Adipose tissue (tissue), 3 donors: ENCODE data around the gene POLA1. TPM values are rescaled to one million over a fixed set of nuclear protein-coding genes. Genes with fewer than 3 reads are reported as not detected.

Experiments used
- H3K27ac ChIP-seq: one replicate; pipeline ENCODE4 v1.5.1; 2013; ENCODE audit warnings: low read depth, low read length
- WGBS, 3 donors: extraction: QIAGEN DNeasy Blood & Tissue Kit; methylation state at CpG; one replicate each; pipeline ENCODE4 v1.1.7; 2013; 5-methylcytosine and 5-hydroxymethylcytosine counted together
- polyA plus RNA-seq, 3 donors: library from polyadenylated mRNA; stranded (reverse); fragments of 200-250 nt; gene quantifications; one replicate each; pipeline ENCODE4 v1.2.3, GENCODE V29; 2013
- donor health status: healthy with polysubstance abuse.
- donor health status: Bipolar disorder and iron deficiency.
- donor health status: healthy.

Gene POLA1
- polyA plus RNA-seq, 3 donors, result 2.8 to 4.4 (median 3.6) TPM

DNA sequence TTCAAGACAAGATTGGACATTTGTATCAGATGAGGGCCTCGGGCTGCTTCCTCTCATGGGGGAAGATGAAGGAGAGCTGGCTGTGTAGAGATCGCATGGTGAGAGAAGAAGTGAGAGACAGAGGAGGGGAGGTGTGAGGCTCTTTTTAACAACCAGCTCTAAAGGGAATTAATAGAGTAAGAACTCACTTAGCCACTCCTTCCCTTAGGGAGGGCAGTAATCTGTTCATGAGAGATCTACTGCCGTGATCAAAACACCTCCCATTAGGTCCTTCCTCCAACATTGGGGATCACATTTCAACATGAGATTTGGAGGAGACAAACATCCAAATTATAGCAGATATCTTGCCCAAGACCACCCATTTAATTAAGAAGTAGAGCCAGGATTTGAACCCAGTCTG, 225.0 kb downstream of the POLA1 start:
- no peak overlapping the region for H3K27ac ChIP-seq
- WGBS, 3 donors, result 64 to 92% (median 90%) methylated on average over 3 of the region's 3 CpGs

DNA sequence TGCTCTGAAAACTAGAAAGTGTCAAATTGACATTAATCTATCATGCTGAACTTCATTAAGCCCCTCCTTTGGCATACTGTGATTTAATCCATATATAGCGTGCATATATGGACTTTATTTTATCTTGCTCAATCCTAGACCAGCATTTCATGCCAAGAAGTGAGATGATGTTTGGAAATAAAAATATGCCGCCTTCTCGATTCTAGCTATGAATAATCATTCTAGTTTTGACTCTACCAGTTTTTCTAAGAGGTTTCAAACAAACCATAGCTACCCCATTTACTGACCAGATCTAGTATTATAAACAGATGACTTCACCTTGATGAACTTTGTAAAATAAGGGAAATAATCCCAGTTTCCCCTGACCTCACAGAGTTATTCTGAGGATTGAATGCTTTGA, 227.1 kb downstream of the POLA1 start:
- H3K27ac ChIP-seq, result no peak overlapping the region
- 78 to 96% (median 92%) methylated on average over 3 of the region's 3 CpGs for WGBS, 3 donors

DNA sequence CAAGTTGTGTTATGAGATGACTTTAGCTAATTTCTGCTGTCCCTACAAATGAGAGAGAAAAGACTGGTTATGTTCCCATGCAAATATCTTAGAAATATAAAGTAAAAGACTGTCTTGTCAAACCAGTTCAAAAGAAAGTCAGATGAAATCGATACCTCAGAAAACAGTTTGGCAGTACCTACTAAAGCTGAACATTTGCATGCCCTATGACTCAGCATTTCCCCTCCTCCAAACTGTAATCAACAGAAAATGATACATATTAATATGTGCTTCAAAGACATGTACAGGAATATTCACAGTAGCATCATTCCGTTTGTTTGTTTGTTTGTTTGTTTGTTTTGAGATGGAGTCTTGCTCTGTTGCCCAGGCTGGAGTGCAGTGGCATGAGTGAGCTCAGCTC, 231.7 kb downstream of the POLA1 start:
- no peak overlapping the region for H3K27ac ChIP-seq
- WGBS, 3 donors, result 63 to 91% (median 83%) methylated on average over 2 of the region's 2 CpGs

DNA sequence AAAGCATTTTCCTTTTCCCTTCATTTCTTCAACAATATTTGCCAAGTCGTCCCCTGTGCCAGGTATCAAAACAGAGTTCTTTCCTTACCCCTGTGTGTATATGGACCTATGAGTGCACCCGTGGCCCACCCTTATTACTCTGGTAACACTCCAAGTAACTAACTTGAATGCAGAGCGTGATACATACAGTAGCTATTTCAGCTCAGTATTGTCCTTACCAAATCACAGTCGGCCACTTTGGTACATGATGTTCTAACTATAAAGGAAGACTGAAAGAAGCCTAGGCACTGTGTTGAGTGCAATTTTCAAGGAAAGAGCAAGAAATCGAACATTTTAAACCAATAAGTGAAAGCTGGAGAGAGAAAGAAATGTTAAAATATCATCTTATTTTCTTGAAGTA, 233.7 kb downstream of the POLA1 start:
- WGBS, 3 donors, result 77 to 96% (median 93%) methylated on average over 5 of the region's 5 CpGs
- no peak overlapping the region for H3K27ac ChIP-seq

DNA sequence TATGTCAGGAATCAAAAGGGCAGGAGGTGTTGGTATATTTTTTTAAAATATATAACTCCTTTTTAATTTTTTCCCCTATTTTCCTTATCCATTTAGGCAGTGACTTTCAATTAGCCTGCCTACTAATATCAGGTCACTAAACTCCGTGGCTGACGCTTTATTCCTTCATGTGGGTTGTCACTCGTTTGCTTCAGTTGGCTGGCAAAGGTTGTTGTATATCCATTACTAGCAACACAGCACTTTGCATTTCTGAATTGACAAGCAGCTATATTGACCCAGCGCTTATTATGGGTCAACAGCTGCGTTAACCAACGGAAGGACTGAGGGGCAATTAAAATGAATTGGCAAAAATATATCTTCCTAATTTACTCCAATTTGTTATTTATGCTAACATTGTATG, 234.4 kb downstream of the POLA1 start:
- WGBS, 3 donors, result 80 to 97% (median 92%) methylated on average over 6 of the region's 6 CpGs
- no peak overlapping the region for H3K27ac ChIP-seq

DNA sequence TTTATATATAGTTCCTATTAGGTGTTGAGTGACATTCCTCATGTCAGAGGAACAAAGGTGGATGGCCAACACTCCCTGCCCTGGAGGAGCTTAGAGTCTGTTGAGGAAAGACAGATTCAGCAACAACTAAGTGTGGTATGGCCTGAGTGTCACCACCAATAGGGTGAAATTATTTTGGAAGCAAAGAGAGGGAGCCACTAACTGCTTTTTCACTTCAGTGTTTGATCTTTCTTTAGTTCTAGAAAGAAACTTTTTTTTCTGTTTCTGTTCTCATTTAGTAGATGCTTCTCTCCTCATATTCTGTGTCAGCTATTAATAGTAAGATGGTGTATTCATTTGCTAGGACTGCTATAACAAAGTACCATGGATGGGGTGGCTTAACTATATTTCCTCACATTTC, 240.6 kb downstream of the POLA1 start:
- H3K27ac ChIP-seq, result no peak overlapping the region

DNA sequence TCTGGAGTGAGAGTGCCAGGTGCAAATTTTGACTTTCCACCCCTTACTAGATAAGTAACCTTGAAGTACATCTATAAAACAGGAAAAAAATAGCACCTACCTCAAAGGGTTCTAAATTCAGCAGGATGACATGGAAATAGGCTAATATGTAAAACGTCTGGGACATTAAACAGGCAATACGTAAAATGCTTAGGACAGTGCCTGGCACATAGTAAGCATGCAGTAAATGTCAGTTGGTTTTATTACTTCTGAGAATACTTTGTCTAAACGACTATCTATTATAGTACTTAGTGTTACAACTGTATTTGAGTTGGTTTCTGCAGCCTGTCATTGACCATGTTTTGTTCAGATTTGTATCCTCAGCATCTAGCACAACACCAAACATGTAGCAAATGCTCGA, 251.3 kb downstream of the POLA1 start:
- 46 to 93% (median 92%) methylated on average over 4 of the region's 4 CpGs for WGBS, 3 donors
- H3K27ac ChIP-seq, result no peak overlapping the region

DNA sequence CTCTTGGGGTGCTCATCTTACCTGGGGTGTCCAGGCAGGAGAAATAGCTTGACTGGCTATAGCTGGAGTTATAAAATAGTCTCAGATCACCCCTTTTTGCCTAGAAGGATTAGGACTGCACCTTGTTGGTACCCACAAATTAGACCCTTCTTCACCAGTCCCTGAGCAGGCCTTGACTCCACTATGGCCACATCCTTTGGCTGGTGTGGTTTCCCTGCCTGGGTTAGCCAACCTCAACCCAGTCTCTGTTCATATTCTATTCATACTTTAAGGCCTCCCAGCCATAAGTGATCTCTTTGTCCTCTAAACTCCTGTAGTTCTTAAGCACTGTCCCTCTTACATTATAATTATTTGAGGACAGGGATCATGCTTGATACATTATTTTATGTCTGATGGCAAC, 252.7 kb downstream of the POLA1 start:
- no peak overlapping the region for H3K27ac ChIP-seq

DNA sequence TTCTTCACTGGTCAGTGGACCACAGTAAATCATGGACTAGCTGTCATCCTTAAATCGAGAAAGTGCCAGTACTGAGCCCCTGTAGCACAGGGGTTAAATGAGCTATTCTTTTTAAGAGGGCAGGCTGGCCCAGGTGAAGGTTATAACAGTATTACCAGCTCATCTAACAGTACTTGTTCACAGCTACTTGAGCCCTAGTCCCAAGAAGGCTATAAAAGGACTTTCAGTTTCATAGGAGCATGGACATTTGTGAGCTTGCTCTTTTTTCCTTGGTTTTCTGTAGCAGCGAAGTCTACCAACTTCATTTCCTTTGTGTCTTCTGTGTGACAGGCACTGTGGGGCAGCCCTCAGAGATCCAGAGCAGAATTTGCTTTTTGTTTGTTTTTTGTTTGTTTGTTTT, 261.0 kb downstream of the POLA1 start:
- H3K27ac ChIP-seq, result no peak overlapping the region
- 67 to 93% (median 74%) methylated on average over 2 of the region's 2 CpGs for WGBS, 3 donors

DNA sequence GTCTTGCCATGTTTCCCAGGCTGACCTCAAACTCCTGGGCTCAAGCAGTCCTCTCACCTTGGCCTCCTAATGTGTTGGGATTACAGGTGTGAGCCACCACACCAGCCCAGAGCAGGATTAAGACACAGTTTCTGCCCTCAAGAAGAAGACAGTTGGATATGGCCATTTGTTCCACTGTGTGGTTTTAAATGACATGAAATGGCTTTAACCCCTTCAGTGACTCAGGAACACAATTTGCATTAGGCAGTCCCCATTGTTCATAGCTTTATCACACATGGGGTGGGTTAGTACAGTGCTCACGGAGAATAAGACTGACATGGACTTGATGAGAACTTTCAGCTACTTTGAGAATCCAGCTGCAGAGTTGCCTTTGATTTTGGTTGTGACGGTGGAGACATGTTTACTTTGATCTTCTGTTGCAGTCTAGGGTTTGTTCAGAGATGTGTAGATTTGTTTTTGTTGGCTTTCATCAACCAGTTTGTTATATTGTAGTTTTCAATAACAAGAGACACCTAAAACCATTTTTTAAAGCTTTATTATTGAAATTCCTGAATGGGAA, 261.7 kb downstream of the POLA1 start:
- H3K27ac ChIP-seq, result no peak overlapping the region
- WGBS, 3 donors, result 77 to 97% (median 95%) methylated on average over 2 of the region's 2 CpGs

DNA sequence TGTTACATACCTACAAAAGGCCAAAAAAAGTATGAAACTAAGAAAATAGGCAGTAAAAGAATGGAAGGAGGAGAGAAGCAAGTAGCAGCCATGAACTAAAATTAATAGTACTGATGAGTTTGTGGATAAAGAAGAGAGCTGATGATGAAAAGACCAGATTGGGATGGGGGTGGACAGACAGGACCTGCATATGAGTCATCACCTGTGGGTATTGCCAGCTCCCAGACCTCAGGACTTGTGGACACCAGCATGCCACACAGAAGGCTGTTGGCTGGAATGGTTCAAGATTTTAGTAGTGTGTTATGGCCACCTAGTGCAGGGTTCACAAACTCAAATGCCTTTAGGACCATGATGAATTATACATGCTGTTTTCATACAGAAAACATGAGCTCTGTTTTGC, 263.1 kb downstream of the POLA1 start:
- H3K27ac ChIP-seq, result no peak overlapping the region

DNA sequence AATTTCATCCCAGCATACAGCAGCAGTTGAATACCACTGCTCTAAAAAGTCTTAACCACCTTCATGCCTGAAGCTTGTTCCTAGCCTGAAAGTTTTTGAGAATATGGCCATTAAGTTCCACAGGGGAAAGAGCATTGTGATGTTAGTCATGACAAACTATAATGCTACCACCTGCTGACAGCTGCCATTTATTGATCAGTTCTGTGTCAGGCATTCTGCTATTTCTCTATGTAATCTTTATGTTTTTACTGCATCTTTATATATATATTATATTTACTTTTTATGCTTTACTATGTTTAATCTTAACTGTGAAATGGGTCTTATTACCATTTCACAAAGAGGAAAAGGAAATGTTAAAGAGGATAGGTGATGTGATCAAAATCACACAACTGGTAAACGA, 268.1 kb downstream of the POLA1 start:
- 69 to 91% (median 80%) methylated on average over 1 of the region's 1 CpG for WGBS, 3 donors

DNA sequence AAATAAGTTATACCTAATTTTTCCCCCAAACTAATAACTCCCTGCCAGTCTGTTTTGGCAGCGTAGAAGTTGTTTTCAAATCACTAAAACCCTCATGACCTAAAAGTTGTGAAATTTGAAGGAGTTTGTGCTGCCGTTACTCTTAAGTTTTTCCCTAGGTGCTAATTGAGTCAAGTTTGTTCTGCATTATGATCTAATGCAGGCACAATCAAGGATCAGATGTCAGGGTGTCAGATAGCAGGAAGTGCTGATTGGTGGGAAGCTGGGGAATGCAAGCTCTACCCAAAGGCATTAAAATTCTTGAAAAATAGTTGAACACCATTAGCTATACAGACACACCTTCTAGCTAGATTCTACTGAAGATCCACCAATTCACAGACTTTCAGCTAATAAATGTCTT, 270.1 kb downstream of the POLA1 start:
- no peak overlapping the region for H3K27ac ChIP-seq
- WGBS, 3 donors, result 67 to 93% (median 77%) methylated on average over 2 of the region's 2 CpGs

More for the DNA sequence above, 268.1 kb downstream of the POLA1 start:
- H3K27ac ChIP-seq, result no peak overlapping the region

DNA sequence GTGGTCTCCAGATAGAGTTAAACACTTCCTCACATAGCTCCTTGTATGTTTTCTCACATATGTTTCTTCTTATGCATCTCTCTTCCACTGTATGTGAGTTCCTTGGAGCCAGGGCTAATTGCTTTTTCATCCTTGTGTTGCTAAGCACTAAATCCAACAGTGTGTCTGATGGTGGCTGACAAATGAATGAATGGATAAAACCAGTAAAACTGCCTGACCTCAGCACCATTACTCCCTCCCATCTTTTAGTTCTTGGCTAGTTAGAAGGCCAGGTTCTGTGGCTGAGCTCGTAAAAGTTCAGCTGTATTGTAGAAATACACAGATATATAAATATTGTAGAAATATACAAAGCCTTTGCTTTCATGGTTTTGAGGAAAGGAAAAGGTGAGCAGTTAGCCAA, 271.7 kb downstream of the POLA1 start:
- H3K27ac ChIP-seq, result no peak overlapping the region
- WGBS, 3 donors, result 70 to 89% (median 86%) methylated on average over 1 of the region's 1 CpG

DNA sequence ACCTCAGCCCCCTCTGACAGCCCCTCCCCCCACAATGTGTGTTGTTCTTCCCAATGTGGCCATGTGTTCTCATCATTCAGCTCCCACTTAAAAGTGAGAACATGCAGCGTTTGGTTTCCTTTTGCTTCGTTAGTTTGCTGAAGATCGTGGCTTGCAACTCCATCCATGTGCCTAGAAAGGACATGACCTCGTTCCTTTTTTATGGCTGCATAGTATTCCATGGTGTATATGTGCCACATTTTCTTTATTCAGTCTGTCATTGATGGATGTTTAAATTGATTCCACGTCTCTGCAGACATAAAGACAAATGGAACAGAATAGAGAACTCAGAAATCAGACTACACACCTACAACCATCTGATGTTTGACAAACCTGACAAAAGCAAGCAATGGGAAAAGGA, 276.1 kb downstream of the POLA1 start:
- no peak overlapping the region for H3K27ac ChIP-seq
- WGBS, 3 donors, result 78 to 99% (median 98%) methylated on average over 5 of the region's 5 CpGs

DNA sequence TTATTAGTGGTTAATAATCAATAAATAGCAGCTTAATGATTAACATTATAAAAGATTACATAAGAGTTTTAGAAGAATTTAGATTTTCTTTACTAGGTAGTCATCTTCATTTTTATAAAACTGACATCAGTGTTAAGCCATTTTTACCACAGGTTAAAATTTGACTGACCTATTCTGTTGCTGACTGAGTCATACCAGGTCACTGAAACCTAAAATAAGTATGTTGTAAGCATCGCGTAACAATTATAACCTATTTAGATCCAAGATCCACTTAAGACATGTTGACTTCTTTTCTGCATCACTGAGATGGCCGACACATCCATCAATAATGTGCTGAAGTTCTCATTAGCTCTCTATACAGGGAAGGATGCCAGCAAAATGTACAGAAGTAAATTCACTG, 285.4 kb downstream of the POLA1 start:
- WGBS, 3 donors, result 92 to 98% (median 98%) methylated on average over 3 of the region's 3 CpGs
- H3K27ac ChIP-seq, result no peak overlapping the region

DNA sequence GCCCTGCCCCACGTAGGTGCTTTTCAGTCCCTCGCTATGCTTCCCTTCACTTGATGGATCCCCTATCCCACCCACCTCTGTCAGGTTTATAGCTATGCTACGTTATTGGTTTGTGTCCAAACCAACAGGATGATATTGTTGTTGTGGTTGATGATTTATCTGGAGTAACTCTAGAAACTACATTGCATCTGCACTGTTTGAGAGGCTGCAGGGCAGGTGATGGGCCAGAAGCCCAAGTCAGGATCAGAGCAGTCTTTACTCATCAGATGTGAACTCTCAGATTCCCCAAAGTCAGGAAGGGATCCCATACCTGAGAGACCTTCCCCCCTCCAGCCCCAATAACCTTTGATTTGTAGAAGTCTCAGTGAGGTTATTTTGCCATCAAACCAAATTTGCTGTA, 287.3 kb downstream of the POLA1 start:
- WGBS, 3 donors, result 65 to 98% (median 93%) methylated on average over 3 of the region's 3 CpGs
- H3K27ac ChIP-seq, result no peak overlapping the region

DNA sequence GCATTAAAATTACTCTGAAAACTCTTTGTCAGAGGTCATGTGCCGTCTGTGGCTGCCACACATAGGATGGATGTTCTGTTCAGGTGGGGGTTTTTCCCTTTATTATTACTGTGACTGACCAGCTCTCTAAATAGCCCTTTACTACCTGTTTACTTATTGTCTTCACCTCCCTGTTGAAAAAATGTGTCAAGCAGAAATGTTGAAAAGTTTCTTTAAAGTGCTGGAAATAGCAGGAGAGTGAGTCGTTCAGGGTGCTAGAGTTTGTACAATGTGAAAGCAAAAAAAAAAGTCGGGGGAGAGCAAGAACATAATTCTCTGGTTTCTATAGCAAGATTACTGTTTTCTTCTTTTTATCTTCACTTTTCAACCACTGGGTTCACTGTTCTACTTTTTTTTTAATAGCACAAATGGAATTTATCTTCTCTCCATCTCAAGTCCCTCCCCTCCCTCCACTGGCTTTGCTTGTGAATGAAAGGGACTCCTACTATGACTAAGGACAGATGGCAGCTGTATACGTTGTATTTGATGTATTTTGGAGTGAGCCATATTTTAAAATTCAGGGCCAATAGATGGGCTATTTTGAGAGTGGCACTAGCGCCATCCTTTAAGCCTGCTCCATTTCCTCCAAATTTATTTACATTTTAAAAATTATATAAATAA, 288.7 kb downstream of the POLA1 start:
- WGBS, 3 donors, result 75 to 90% (median 84%) methylated on average over 5 of the region's 5 CpGs
- no peak overlapping the region for H3K27ac ChIP-seq

DNA sequence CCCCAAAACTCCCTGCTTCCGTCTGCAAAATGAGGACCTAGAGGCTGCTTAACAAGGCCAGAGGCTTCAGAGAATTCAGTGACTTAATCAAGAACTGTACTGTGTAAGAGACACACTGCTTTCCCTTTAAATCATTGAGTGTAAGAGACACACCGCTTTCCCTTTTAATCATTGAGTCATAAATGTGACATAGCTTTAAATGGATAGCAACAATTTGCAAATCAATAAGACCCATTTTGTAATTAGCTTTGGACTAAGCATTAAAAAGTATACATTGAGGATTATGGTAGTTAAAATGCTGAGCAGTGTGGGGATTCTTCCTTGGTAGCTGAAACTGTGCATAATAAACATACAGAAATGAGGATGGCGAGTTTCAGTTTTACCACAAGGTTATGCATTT, 290.2 kb downstream of the POLA1 start:
- H3K27ac ChIP-seq, result no peak overlapping the region
- whole genome bisulfite sequencing, 3 donors, result 81 to 94% (median 92%) methylated on average over 3 of the region's 3 CpGs

DNA sequence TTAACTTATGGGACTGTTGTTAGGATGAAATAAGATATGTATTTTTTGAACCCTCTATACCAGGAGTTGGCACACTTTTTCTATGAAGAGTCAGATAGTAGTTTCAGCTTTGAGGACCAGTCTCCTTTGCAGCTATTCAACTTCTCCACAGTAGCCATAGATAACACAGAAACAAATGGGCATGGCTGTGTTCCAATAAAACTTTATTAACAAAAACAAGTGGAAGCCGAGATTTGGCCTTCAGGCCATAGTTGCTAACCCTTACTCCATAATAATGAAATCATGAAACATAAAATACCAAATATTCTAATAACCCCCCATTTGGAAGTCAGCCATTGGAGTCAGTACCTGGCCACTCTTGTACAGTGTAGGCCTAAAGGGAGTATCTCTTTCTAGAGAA, 291.4 kb downstream of the POLA1 start:
- H3K27ac ChIP-seq, result no peak overlapping the region
- WGBS, 3 donors, result 77 to 98% (median 95%) methylated on average over 1 of the region's 1 CpG

DNA sequence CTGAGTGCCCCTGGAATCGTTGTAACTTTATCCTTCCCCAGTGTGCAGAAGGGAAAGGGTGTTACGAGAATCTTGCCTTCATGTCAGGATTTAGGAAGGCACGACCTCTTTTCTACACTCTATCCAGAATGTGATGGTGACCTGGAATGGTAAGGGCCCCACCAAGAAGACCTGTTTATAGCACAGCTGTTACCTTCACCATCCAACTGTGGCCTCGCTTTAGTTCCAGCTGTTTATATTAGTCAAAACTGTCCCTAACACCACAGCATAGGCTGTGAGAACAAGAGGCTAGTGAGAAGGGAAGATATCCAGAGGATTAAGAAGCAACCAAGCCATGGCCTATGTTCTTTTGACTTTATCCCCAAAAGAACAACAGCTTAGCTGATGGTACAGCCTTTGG, 294.0 kb downstream of the POLA1 start:
- H3K27ac ChIP-seq, result no peak overlapping the region
- WGBS, 3 donors, result 59 to 95% (median 94%) methylated on average over 4 of the region's 4 CpGs
